GM21360 (cell line): Measurements from ENCODE around the gene TRIM58.

Experiments
- ATAC-seq: cut with Tn5 transposase; IDR thresholded peaks from one replicate; pipeline ENCODE4 v1.9.1; 2021; ENCODE audit warnings: mild to moderate bottlenecking, moderate library complexity; ENCODE audit not compliant: unreplicated experiment

TRIM58 gene

GRCh38 chr1:247883346-247883745 is 26.4 kb downstream of the TRIM58 start:
- no peak for ATAC-seq

- ATAC-seq = no peak
Measured at GRCh38 chr1:247884797-247885413, 27.9 kb downstream of the TRIM58 start.

GRCh38 chr1:247895163-247895637 is 38.2 kb downstream of the TRIM58 start, which contains the start of gene OR2W3:
Gene OR2W3 (plus strand): TSS chr1:247895587. CDS start chr1:247895587, 0 bp downstream.
- ATAC-seq = no peak

- ATAC-seq = no peak
Measured at GRCh38 chr1:247895976-247896375, 39.0 kb downstream of the TRIM58 start.

GRCh38 chr1:247904122-247904521 is 47.1 kb downstream of the TRIM58 start:
- ATAC-seq = no peak

GRCh38 chr1:247905181-247905580 is 48.2 kb downstream of the TRIM58 start:
- no peak for ATAC-seq

- no peak for ATAC-seq
Measured at GRCh38 chr1:247905910-247906503, 49.0 kb downstream of the TRIM58 start.

- ATAC-seq = no peak
Measured at GRCh38 chr1:247906504-247907047, 49.6 kb downstream of the TRIM58 start.

GRCh38 chr1:247908766-247909165 is 51.8 kb downstream of the TRIM58 start:
- no peak for ATAC-seq

GRCh38 chr1:247913786-247914185 is 56.8 kb downstream of the TRIM58 start:
- no peak for ATAC-seq

GRCh38 chr1:247914941-247915662 is 58.1 kb downstream of the TRIM58 start:
- ATAC-seq = no peak

- ATAC-seq = no peak
Measured at GRCh38 chr1:247919952-247920351, 63.0 kb downstream of the TRIM58 start, which contains the start of gene OR2T8. Gene OR2T8 (plus strand): TSS chr1:247920252. CDS start chr1:247921018, 766 bp downstream.

- ATAC-seq = no peak
Measured at GRCh38 chr1:247923941-247924340, 67.0 kb downstream of the TRIM58 start.

GRCh38 chr1:247924868-247925267 is 67.9 kb downstream of the TRIM58 start, which contains the start of gene OR2AJ1:
Gene OR2AJ1 (plus strand): TSS chr1:247924889. CDS start chr1:247933769, 8,880 bp downstream.
- ATAC-seq = no peak
